ENCODE results near the gene TXK. TPM values are rescaled to one million over a fixed set of nuclear protein-coding genes. Genes with fewer than 3 reads are reported as not detected.

TXK gene
- total and polyA plus RNA-seq, 10 of the 15 experiments (the other 5 are each of a cell fraction or from before 2014, with no cell fraction given) = 0.44 to 2.9 (median 1.4) TPM

DNA sequence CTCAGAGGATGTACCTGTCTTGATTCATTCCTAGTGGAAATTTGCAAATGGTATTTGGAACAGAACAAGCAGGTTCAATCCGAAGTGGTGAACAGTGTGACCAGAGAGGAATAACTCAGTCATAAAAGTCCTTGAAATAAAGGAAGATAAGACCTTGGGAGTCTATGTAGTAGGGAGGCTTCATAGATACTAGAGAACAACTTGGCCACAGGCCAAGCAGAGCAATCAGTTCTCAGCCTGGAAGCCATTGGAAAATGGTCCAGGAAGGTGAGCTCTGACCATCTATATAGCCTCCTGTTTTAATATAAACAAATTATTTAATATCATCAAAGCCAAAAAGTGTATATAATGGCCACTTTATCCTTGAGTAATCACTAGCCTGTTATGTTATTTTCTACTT, 11.3 kb downstream of the TXK start:
- ChIA-PET CTCF (interaction anchor here (0.6 to 1.5 kb wide), 2 partner anchors 12 to 531 kb away, joined by 3 to 4 read pairs; no protein-coding TSS in a partner anchor), SMC1A (ENCODE audit: uncharacterized antibody, unreplicated experiment) (interaction anchor here (0.9 to 1.5 kb wide), 3 partner anchors 13 to 168 kb away, joined by 3 to 4 read pairs (median 3); no protein-coding TSS in a partner anchor), POLR2A (interaction anchor here (1.6 kb wide), 1 partner anchor 16 kb away, joined by 5 read pairs; no protein-coding TSS in a partner anchor), RAD21 (ENCODE audit: unreplicated experiment) (no interaction called here)
- in situ Hi-C loops (cut with MboI) = no loop called here
- WGBS (ENCODE audit: insufficient coverage, insufficient replicate concordance, low lambda C conversion rate, missing lambda C conversion rate) = 100% methylated on average over 1 of the region's 1 CpG
- no peaks in the 10 kb centered on the region for H3K79me2 ChIP-seq (ENCODE audit: control insufficient read depth, insufficient read depth, low read length)
- H3K27me3 ChIP-seq (replicated peaks in 1 of 2; ENCODE audit: control insufficient read depth in 2 of 2, insufficient read depth in 2 of 2, low read length in 1 of 2) = no peaks in the 10 kb centered on the region
- H3K4me2 ChIP-seq (ENCODE audit: control insufficient read depth, insufficient read depth) = no peak overlapping the region
- no peak for ATAC-seq
- no peak overlapping the region for H3K4me3 ChIP-seq
- H4K20me1 ChIP-seq (ENCODE audit: control insufficient read depth, insufficient read depth) = no peaks in the 10 kb centered on the region
- no peak overlapping the region for H3K27ac ChIP-seq (ENCODE audit: control insufficient read depth, insufficient read depth)
- H3K4me1 ChIP-seq (ENCODE audit: control insufficient read depth, insufficient read depth, low read length) = peaks cover 7% of the 10 kb centered on the region
- no peak for DNase-seq (ENCODE audit: low read depth, low spot score)
- no peak for TF ChIP-seq ELK1 (IDR thresholded peaks at IDR 0.05; ENCODE audit: low read depth, low read length)
- TF ChIP-seq CREB1 (IDR thresholded peaks at IDR 0.05; ENCODE audit: low read depth) = no peak
- no peak for TF ChIP-seq IKZF1 (conservative IDR thresholded peaks at IDR 0.05)
- TF ChIP-seq, protein P1, sequence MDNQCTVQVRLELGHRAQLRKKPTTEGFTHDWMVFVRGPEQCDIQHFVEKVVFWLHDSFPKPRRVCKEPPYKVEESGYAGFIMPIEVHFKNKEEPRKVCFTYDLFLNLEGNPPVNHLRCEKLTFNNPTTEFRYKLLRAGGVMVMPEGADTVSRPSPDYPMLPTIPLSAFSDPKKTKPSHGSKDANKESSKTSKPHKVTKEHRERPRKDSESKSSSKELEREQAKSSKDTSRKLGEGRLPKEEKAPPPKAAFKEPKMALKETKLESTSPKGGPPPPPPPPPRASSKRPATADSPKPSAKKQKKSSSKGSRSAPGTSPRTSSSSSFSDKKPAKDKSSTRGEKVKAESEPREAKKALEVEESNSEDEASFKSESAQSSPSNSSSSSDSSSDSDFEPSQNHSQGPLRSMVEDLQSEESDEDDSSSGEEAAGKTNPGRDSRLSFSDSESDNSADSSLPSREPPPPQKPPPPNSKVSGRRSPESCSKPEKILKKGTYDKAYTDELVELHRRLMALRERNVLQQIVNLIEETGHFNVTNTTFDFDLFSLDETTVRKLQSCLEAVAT (IDR thresholded peaks at IDR 0.05) = no peak
- TF ChIP-seq KAT2A (conservative IDR thresholded peaks at IDR 0.05; ENCODE audit: control insufficient read depth, low read depth, low read length) = no peak
- TF ChIP-seq PAX8 (IDR thresholded peaks at IDR 0.05) = no peak
- no peak for TF ChIP-seq BACH1 (IDR thresholded peaks at IDR 0.05; ENCODE audit: borderline replicate concordance)
- no peak for TF ChIP-seq USF1 (IDR thresholded peaks at IDR 0.05; ENCODE audit: borderline replicate concordance, extremely low read length, insufficient read depth, low read depth, low read length)
- no peak for TF ChIP-seq ASH2L (IDR thresholded peaks at IDR 0.05; ENCODE audit: borderline replicate concordance, low read depth)
- TF ChIP-seq SMAD1 (IDR thresholded peaks at IDR 0.05; ENCODE audit: low read depth, partially characterized antibody) = no peak
- TF ChIP-seq CBX3 (IDR thresholded peaks at IDR 0.05; ENCODE audit: borderline replicate concordance, low read depth) = no peak
- TF ChIP-seq NRF1 (conservative IDR thresholded peaks at IDR 0.05; ENCODE audit: low read depth, low read length) = no peak
- TF ChIP-seq MEF2A (IDR thresholded peaks at IDR 0.05; ENCODE audit: insufficient read depth, low read depth, low read length) = no peak
- intact Hi-C loops (cut with micrococcal nuclease; ENCODE audit: unreplicated experiment) = no loop called here
- H2AFZ ChIP-seq (ENCODE audit: control insufficient read depth, low read depth, low read length) = no peak overlapping the region
- no TSS peak for BruUV-seq (replicated peaks)
- FAIRE-seq = no peak
- no peak overlapping the region for H3K9ac ChIP-seq (ENCODE audit: control insufficient read depth, insufficient read depth, low read length)
- no peaks in the 10 kb centered on the region for H3K9me3 ChIP-seq (replicated peaks; ENCODE audit: control insufficient read depth, insufficient read depth, low read length)
- no peaks in the 10 kb centered on the region for H3K36me3 ChIP-seq (ENCODE audit: control insufficient read depth in 2 of 2, insufficient read depth in 2 of 2, low read length in 1 of 2)

Measured in GM12878 (cell line).